ENCODE data around the gene HDGF.
A peak's percentile ranks its signal among the peaks of the same experiment; 100 is the strongest.
"Not testable (repeated sequence)": the region's sequence is repeated elsewhere in the genome, so short reads cannot be mapped to it uniquely, and the experiment has no call there.

HDGF gene

DNA sequence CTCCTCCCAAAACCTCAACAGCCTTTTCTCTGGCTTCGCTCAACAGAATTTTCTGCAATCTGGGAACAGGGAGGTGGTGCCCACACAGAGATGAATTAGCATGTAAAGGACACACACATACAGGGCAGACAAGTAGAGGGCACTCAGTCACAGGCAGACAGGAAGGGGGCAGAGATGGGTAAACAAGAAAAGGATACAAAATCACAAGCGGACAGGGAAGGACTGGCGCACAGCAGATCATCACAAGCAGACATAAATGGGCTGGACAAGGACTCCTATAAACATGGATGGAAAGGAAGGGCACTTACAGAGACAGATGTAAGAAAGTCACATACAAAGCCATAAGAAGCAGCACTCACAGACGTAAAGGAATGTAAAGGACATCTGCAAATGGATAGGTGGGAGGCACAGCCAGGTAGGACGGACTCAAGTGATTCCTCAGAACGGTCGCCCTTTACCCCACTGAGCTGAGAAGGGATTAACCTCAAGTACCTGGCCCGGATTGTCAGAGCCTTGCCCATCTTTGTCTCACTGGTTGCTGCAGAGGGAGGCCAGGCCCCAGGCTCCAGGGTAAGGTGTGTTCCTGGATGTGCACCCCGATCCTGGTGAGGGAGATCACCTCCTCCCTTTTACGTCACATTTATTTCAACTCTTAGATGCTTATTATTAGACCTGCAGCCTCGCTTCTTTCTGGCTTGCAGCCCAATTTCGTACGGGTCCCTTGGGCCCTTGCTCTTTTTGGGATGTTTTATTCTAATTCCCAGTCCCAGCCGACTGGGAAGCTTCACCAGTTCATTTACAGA, 15.0 kb upstream of the HDGF start:
- no peak for DNase-seq

- peak; percentile 75 for DNase-seq
These were observed 14.2 kb upstream of the HDGF start for GRCh38 chr1:156765666-156766065.

DNA sequence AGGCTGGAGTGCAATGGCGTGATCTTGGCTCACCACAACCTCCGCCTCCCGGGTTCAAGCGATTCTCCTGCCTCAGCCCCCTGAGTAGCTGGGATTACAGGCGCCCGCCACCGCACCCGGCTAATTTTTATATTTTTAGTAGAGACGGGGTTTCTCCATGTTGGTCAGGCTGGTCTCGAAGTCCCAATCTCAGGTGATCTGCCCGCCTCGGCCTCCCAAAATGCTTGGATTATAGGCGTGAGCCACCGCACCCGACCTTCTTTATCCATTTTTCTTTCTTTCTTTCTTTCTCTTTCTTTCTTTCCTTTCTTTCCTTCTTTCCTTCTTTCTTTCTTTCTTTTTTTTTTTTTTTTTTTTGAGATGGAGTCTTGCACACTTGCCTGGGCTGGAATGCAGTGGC, 13.7 kb upstream of the HDGF start:
- not testable (repeated sequence) for DNase-seq

DNA sequence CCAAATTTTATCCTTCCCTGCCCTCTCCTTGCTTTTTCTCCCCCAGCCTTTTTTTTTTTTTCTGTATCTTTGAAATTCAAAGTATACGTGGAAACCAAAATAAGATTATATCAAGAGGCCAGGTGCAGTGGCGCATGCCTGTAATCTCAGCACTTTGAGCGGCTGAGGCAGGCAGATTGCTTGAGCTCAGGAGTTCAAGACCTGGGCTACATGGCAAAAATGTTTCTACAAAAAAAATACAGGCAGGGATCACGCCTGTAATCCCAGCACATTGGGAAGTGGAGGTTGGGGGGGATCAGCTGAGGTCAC, 9.3 kb upstream of the HDGF start:
- DNase-seq = no peak

DNA sequence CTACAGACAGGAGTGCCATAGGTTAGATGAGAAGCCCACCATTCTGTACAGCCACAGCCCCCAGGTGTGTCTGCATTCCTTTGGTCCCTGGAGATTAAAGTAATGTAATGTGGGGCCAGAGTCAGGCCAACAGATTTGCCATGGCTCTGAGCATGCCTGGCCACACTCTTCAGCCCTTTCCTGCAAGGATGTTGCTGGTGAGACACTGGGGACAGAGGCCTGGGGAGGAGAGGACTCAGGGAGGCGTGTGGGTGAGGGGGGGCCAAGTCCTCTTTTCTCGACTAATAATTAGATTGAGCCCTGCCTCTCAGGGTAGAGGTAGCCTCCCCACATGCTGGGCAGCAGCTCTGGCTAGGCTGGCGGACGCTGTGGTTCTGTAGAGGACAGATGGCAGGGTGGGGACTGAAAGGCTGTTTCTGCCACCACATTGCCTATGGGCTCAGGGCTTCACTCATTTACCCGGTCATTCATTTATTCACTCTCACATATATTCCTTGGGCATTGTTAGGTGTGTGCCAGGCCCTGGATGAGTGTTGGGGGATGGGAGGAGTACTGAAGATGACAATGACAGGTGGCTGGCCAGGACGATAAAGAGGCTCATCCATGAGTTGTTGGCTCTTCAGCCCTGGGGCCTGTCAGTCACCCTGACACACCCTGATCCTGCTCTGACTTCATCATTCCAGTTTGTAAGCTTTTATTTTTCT, 8.8 kb upstream of the HDGF start:
- no peak for DNase-seq

DNA sequence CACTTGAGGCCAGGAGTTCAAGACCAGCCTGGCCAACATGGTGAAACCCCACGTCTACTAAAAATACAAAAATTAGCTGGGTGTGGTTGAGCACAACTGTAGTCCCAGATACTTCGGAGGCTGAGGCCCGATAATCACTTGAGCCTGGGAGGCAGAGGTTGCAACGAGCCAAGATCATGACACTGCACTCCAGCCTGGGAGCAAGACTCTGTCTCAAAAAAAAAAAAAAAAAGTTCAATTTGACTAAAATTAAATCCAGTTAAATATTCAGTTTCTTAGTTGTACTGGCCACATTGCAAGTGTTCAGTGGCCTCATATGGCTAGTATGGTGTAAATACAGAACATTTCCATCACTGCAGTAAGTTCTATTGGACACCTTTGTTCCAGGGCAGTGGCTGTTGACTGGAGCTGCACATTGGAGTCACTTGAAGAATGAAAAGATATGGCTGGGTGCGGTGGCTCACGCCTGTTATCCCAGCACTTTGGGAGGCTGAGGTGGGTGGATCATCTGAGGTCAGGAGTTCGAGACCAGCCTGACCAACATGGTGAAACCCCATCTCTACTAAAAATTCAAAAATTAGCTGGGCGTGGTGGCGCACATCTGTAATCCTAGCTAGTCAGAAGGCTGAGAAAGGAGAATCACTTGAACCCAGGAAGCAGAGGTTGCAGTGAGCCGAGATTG, 6.2 kb upstream of the HDGF start:
- not testable (repeated sequence) for DNase-seq

DNA sequence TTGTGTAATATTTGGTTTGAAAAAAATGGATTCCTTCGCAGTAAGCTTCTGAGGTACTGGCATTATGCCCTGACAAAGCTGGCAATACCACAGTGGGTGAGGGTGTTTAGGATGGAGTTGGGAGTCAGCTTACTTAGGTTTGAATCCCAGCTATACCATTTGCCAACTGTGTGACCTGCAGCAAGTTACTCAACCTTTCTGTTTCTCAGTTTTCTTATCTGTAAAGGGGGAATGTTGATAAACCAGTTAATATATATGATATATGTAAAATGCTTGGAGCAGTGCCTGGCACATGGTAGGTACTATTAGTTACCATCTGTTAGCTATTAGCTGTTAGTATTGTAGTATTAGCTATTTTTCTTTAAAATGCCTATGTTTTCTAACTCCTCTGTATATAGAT, 4.9 kb upstream of the HDGF start:
- no peak for DNase-seq

- DNase-seq = no peak
These were observed 4.1 kb upstream of the HDGF start for GRCh38 chr1:156755527-156755950.

DNA sequence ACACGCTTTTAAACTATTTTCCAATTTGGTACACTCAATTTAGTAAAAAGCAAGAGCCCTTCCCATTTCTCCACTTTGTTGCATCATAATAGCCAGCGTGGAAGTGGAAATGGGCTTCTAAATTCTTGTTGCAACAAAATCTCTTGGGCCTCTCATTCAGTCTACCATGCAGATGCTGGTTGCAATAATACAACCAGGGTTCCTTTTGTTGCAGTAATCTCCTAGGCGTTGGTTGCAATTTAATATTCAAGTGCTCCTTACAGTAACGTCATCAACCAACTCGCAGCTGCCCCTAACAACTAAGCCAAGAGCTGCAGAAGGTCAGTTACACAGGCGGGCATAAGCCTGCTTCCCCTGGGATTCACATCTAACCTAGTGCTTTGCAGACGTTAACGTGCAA, 2.7 kb upstream of the HDGF start:
- no peak for DNase-seq

GRCh38 chr1:156752843-156753482, 1.5 kb upstream of the HDGF start:
- DNase-seq = no peak

GRCh38 chr1:156751757-156752481, 444 bp upstream of the HDGF start:
- peak; percentile 97 for DNase-seq

- DNase-seq = peak; percentile 50
These were observed 594 bp downstream of the HDGF start for GRCh38 chr1:156750711-156751450.

DNA sequence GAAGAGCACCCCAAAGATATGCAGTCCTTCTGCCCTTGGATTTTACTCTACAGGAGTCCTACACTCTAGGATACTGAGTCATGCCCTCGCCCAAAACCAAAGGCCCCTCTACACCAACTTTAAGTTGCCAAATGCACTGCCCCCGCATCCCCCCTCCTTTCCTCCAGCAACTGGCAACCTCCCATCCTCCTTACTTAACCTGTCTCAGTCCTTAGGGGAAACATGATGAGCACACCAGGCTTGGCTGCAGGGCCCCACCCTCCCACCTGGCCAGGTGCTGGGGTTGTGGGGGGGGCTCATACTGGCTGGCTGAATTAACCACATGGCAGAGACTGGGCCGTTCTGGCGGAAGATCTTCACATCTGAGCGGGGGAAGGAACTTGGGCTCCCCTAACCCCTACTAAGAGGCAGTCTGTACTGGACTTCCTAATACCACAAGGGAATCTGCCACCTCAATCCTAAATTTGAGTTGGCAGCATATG, 1.2 kb downstream of the HDGF start:
- peak; percentile 6 for DNase-seq

GRCh38 chr1:156749419-156750118, 1.9 kb downstream of the HDGF start:
- DNase-seq = no peak

DNA sequence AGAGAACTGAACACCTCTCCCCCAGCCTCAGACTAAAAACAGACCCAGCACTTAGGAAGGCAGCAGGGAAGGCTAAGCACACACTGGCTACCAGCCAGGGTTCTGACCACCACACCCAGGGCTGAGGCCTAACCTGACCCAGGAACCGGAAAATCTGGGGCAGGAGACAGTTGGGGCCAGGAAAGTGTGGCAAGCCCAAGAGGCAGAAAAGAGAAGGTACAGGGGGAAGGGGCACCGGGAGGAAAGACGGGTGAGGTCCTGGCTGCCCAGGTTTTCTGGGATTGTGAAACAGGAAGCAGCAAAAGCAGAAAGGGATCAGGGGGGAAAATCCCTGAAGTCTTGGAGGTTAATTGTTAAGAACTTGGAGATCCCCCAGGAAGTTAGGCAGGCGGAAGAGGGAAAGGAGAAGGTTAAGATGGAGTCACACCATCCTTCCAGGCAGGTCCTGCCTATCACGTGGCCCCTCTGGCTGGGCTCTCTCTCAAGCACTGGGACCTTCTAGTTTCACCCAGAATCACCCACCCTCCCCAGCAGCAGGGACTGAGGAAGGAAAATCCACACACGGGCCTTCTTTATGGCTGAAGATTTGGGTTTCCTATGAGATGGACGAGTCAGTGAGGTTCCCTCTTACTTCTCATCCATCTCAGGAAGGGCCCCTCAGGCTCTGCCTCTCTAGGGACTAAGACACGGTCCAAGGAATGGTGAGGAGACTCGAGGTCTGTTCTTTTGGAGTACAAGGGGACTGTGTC, 2.6 kb downstream of the HDGF start:
- peak; percentile 89 for DNase-seq

DNA sequence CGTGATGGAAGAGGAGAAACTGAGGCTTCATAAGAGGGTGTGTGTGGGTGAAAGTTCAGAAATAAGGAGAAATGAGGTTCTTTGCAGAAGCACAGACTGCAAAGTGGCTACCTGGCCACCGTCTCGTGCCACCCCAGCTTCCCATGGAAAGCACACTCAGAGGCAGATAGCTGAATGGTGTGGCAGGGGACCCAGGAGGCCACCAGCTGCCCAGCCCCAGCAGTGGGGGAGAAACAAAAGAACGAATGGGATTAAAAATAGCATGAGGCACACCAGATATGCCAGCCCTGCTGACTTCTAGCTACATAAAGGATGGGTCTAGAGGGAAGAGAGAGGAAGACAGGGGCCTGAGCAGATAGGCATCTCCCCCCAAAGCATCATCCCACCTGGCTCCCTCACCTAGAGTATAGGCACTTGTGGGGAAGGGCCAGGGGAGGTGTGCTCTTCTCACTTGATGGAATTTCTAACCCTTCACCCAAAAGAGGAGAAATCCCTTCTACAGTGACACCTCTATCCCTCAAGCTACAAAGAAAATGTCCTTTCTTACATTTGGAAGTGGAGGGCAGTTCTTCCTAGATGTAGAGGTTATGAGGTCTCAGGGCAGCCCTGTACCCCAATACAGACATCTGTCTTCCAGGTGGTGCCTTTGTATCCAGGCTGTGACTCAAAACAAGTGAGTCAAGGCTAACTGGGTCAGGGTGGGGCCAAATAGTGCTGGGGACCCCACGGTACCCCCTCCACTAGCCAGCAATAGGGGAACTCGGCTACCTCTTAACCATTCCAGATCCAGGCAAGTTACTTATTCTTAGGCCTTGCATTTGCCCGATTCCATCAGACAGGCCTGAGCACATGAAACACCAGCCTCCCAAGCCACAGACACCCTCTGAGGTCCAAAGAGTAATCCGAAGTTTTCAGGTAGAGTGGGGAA, 3.5 kb downstream of the HDGF start:
- no peak for DNase-seq

DNA sequence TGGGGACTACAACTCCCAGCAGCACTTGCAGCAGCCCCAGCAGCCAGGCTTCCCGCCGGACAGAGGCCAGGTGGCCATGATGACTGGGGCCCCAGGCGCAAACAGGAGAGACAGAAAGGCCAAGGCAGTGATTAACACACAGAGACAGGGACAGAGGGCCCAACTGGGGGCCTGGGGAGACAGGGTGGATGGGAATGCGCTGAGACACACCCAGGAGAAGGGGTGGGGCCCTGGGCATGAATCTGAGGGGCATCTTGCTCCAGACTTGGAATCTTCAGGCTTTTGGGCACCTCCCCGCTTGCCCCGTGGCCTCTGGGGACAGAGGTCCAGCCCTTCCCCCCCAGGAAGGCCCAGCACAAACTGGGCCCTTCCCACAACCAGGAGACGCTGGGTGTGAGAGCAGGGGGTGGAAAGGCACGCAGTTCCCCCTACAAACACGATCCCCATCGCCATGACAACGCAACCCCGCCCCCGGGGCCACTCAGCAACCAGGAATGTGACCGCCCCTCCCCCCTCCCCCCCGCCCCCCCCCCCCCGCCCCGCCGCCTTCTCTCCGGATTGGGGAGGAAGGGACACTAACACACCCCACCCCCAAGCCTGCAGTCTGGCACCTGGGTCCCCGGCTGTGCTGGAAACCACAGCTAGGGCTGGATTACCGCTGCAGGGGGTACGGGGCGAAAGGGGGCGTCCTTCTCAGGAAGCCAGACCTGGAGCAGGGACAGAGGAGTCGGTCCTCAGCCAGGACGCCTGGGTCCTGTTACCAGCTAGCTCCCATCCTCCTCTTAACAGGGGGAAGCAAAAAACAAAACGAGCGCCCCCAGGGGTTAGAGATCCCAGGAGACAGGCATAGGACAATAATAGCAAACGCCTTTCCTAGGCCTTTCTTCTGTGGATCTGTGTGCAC, 4.5 kb downstream of the HDGF start:
- peak; percentile 68 for DNase-seq

DNA sequence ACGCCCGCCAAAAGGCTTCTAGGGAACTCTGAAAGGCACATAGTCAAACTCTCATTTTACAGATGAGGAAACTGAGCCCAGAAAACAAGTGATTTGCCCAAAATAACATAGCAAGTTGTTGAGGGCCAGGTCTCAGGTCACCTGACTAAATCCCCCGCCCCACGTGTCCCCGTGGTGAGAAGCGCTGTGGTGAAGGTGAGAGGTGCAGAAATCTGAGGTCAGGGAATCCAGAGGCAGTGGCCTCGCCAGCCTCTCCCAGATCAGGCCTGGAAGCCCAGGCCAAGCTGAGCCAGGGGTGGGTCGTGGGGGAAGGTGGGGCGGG, 5.1 kb downstream of the HDGF start:
- no peak for DNase-seq
